ENCODE data around the gene PSENEN.
"Not testable (repeated sequence)": the region's sequence is repeated elsewhere in the genome, so short reads cannot be mapped to it uniquely, and the experiment has no call there.

PSENEN gene

GRCh38 chr19:35718345-35719041 lies 27.0 kb upstream of the PSENEN start:
- peak; percentile 68 for DNase-seq

DNA sequence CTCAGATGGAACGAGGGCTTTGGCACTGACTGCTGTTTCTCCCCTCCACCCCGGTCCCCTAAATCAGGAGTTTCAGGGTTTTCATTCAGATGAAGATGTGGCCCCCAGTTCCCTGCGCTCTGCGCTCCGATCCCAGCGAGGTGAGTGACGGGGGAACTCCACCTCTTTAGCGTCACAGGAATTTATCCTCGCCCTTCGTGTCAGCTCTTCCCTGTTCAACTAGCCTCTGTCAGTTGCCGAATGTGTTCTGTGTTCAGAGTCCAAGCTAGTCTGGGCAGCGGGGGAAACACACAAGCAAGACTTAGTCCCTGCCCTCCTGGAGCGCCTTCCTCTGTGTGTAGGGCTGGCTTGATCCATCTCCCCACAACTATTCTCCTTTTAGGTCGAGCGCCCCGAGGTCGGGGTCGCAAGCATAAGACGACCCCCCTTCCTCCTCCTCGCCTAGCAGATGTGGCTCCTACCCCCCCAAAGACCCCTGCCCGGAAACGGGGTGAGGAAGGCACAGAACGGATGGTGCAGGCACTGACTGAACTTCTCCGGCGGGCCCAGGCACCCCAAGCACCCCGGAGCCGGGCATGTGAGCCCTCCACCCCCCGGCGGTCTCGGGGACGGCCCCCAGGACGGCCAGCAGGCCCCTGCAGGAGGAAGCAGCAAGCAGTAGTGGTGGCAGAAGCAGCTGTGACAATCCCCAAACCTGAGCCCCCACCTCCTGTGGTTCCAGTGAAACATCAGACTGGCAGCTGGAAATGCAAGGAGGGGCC lies 25.9 kb upstream of the PSENEN start:
- DNase-seq: no peak

GRCh38 chr19:35720163-35720524 lies 25.3 kb upstream of the PSENEN start:
- no peak for DNase-seq

GRCh38 chr19:35720648-35721047 lies 24.8 kb upstream of the PSENEN start:
- DNase-seq: no peak

DNA sequence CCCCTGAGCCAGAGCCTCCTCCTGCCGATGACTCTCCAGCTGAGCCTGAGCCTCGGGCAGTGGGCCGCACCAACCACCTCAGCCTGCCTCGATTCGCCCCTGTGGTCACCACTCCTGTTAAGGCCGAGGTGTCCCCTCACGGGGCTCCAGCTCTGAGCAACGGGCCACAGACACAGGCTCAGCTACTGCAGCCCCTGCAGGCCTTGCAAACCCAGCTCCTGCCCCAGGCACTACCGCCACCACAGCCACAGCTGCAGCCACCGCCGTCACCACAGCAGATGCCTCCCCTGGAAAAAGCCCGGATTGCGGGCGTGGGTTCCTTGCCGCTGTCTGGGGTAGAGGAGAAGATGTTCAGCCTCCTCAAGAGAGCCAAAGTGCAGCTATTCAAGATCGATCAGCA lies 24.1 kb upstream of the PSENEN start:
- DNase-seq: no peak

GRCh38 chr19:35722461-35722860 lies 23.0 kb upstream of the PSENEN start:
- DNase-seq: no peak

GRCh38 chr19:35722897-35723296 lies 22.6 kb upstream of the PSENEN start:
- no peak for DNase-seq

- DNase-seq: no peak
Observed at GRCh38 chr19:35723671-35724070, 21.8 kb upstream of the PSENEN start.

DNA sequence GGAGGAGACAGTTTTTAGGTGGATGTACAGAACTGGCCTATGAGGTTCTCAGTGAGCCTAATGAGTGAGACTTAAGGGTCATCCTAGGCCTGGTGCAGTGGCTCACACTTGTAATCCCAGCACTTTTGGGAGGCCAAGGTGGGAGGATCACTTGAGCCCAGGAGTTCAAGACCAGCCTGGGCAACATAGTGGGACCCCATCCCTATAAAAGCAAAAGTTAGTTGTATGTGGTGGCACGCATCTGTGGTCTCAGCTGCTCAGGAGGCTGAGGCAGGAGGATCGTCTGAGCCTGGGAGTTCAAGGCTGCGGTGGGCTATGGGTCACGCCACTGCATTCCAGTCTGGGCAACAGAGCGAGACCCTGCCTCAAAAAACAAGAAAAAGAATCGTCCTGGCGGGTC lies 21.3 kb upstream of the PSENEN start:
- DNase-seq: not testable (repeated sequence)

DNA sequence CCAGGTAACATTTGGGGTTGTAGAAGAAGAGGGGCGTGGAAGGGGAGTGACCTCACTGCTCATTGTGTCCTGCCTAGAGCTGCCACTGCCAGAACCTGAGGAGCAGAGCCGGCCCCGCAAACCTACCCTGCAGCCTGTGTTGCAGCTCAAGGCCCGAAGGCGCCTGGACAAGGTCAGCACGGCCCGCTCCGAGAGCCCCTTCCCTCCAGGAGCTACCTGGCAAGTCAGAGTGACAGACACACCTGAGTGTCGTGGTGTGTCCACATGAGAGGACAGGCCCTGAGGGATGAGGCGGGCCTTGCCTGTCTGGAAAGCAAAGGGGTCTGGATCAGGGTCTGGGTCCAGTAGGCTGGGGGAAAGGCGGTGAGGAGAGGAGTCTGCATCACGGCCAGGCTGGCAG lies 20.9 kb upstream of the PSENEN start:
- no peak for DNase-seq

DNA sequence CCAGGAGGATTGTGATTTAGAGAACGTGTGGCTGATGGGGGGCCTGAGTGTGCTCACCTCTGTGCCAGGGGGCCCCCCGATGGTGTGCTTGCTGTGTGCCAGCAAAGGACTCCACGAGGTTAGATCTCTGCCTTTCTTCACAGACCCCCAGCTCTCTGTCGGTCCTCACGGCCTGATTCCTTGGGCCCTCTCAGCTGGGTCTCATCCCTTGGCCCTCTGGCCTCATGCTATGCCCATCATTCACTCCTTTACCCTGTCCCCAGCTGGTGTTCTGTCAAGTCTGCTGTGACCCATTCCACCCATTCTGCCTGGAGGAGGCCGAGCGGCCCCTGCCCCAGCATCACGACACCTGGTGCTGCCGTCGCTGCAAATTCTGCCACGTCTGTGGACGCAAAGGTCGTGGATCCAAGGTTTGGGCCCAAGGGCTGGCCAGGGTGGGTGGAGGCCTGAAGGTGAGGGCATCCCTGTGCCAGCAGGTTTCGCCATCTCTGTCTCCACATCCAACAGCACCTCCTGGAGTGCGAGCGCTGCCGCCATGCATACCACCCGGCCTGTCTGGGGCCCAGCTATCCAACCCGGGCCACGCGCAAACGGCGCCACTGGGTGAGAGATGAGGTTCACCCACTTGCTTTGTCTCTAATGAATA lies 20.1 kb upstream of the PSENEN start:
- DNase-seq: no peak

DNA sequence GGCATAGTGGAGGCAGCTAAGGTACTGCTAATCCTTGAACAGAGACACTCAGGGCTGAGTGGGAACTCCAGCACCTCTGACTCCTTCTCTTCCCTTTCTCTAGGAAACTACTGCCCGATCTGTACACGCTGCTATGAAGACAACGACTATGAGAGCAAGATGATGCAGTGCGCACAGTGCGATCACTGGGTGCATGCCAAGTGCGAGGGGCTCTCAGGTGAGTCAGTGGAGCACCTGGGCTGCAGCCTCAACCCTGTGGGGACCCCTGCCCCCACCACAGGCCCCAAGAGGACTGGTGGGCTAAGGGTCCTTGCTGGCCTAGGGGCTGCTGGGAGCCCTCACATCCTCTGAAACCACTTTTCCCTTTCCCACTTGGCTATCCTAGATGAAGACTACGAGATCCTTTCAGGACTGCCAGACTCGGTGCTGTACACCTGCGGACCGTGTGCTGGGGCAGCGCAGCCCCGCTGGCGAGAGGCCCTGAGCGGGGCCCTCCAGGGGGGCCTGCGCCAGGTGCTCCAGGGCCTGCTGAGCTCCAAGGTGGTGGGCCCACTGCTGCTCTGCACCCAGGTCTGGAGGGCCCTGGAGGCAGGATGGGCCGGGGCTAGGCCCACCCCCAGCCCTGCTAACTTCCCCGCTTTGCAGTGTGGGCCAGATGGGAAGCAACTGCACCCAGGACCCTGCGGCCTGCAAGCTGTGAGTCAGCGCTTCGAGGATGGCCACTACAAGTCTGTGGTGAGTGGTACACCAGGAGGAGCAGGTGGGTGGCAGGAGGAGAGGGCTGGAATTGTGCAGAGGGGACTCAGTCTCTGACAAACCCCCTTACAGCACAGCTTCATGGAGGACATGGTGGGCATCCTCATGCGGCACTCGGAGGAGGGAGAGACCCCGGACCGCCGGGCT lies 18.1 kb upstream of the PSENEN start:
- DNase-seq: no peak

- no peak for DNase-seq
Observed at GRCh38 chr19:35727956-35728706, 17.3 kb upstream of the PSENEN start.

GRCh38 chr19:35729021-35729420 lies 16.4 kb upstream of the PSENEN start:
- DNase-seq: no peak

DNA sequence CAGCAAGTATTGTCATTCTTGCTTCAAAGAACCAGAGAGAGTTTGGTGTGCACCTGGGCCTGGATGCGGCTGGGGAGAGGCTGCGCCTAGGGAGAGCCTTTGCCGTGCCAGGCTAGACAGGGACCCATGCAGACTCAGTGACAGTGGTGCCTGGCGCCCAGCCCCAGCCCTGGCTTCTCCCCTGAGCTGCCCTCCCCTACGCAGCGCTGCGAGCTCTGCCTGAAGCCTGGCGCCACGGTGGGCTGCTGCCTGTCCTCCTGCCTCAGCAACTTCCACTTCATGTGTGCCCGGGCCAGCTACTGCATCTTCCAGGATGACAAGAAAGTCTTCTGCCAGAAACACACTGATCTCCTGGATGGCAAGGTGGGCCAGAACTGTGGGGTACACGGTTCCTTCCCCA lies 15.7 kb upstream of the PSENEN start:
- no peak for DNase-seq

GRCh38 chr19:35730326-35730725 lies 15.1 kb upstream of the PSENEN start:
- no peak for DNase-seq

GRCh38 chr19:35731353-35731752 lies 14.1 kb upstream of the PSENEN start:
- no peak for DNase-seq

DNA sequence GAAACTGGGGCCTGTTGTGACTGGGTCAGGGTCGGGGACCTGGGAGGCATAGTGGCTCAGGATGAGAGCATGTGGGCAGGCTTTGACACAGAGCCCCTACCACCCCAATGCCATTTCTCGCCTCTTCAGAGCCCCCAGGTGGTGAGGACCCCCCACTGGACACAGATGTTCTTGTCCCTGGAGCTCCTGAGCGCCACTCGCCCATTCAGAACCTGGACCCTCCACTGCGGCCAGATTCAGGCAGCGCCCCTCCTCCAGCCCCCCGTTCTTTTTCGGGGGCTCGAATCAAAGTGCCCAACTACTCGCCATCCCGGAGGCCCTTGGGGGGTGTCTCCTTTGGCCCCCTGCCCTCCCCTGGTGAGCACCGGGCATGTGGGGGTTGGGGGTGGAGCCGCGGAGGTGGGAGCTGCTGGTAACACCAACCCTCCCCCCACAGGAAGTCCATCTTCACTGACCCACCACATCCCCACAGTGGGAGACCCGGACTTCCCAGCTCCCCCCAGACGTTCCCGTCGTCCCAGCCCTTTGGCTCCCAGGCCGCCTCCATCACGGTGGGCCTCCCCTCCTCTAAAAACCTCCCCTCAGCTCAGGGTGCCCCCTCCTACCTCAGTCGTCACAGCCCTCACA lies 13.6 kb upstream of the PSENEN start:
- DNase-seq: no peak

- no peak for DNase-seq
Observed at GRCh38 chr19:35732540-35733179, 12.8 kb upstream of the PSENEN start.

DNA sequence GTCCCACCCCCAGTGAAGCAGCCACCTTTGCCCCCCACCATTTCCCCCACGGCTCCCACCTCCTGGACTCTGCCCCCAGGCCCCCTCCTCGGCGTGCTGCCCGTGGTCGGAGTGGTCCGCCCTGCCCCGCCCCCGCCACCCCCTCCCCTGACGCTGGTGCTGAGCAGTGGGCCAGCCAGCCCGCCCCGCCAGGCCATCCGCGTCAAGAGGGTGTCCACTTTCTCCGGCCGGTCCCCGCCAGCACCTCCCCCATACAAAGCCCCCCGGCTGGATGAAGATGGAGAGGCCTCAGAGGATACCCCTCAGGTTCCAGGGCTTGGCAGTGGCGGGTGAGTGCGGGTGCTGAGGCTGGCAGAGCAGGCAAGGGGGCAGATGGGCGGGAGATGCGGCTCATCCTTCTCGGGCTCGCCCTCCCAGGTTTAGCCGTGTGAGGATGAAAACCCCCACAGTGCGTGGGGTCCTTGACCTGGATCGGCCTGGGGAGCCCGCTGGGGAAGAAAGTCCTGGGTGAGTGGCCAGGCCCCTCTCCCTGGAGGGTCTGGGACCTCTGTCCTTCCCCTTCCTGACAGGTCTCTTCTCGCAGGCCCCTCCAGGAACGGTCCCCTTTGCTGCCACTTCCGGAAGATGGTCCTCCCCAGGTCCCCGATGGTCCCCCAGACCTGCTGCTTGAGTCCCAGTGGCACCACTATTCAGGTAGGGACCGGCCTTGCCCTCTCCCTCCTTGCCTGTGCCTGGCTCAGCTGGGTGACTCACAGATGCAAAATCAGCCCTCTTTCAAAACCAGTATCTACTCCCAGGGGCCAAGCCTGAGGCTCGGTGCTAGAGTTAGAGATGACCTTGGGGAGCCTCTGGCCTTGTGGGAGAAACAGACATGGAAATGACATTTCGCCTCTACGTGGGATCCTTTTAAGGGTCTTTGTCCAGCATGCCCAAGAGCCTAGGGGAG lies 12.0 kb upstream of the PSENEN start:
- no peak for DNase-seq
